K562 (cell line): ENCODE measurements around the gene TRAF7. TPM values are rescaled to one million over a fixed set of nuclear protein-coding genes. Genes with fewer than 3 reads are reported as not detected.

Experiments
- AFF1 ChIP-seq, 2 experiments: fragments of 450-650 bp; IDR thresholded peaks; 2 replicates each; pipeline ENCODE4 v1.6.1; 2018; ENCODE audit warnings: mild to moderate bottlenecking in 2 of 2, low read depth in 1 of 2; ENCODE audit not compliant: partially characterized antibody in 2 of 2
- ATF7 ChIP-seq: fragments of 450-650 bp; IDR thresholded peaks from 2 replicates; pipeline ENCODE4 v1.7.1; 2014; ENCODE audit warnings: mild to moderate bottlenecking, moderate library complexity
- CUX1 ChIP-seq: fragments of 200-800 bp; sonication (Bioruptor generic); IDR thresholded peaks from 2 replicates; pipeline ENCODE4 v1.6.1; 2016; ENCODE audit warnings: missing genetic modification characterization, missing compliant biosample characterization
- ETV1 ChIP-seq: fragments of 450-650 bp; conservative IDR thresholded peaks from 2 replicates; pipeline ENCODE4 v1.6.1; 2016; ENCODE audit warnings: missing genetic modification characterization, control low read depth, low read depth, missing compliant biosample characterization
- FIP1L1 ChIP-seq: fragments of 200-400 bp; formaldehyde crosslinking; IDR thresholded peaks from 2 replicates; pipeline ENCODE4 v1.6.1; 2018; ENCODE audit warnings: mild to moderate bottlenecking, low read depth, low read length; ENCODE audit not compliant: poor library complexity, severe bottlenecking
- GABPB1 ChIP-seq: sonication (generic); formaldehyde crosslinking; IDR thresholded peaks from 2 replicates; pipeline ENCODE4 v1.8.0; 2022; ENCODE audit warnings: mild to moderate bottlenecking, missing genetic modification reagents
- HMGN3 ChIP-seq: IDR thresholded peaks from 2 replicates; pipeline ENCODE4 v1.6.1; 2011; ENCODE audit warnings: borderline replicate concordance, low read depth, mild to moderate bottlenecking, mixed read lengths, low read length; ENCODE audit not compliant: insufficient read length; ENCODE audit errors: extremely low read depth
- MLX ChIP-seq, 2 experiments: fragments of 450-650 bp in 1 of 2; sonication (generic) in 1 of 2; formaldehyde crosslinking; conservative IDR thresholded peaks; 2 replicates each; pipeline versions ENCODE4 v1.4.0 to v1.8.1; 2020 to 2022; ENCODE audit warnings: mild to moderate bottlenecking in 1 of 2, missing genetic modification reagents in 1 of 2
- NFIC ChIP-seq: fragments of 450-650 bp; IDR thresholded peaks from 2 replicates; pipeline ENCODE4 v1.6.1; 2017; ENCODE audit warnings: mild to moderate bottlenecking, inconsistent platforms
- NONO ChIP-seq, 2 experiments: fragments of 200-400 bp in 1 of 2; fragments of 450-650 bp in 1 of 2; formaldehyde crosslinking in 1 of 2; IDR thresholded peaks; 2 replicates each; pipeline ENCODE4 v1.6.1; 2017; ENCODE audit warnings: low read depth in 2 of 2, mild to moderate bottlenecking in 2 of 2, moderate library complexity in 2 of 2, low read length in 1 of 2
- ZNF518B ChIP-seq: fragments of 250-450 bp; sonication (Bioruptor Pico); IDR thresholded peaks from 2 replicates; pipeline ENCODE4 v1.5.0; 2021; ENCODE audit warnings: mild to moderate bottlenecking, moderate library complexity
- polyA plus RNA-seq, 8 experiments: library from polyadenylated mRNA; depleted of rRNA in 4 of 8; stranded (reverse) in 5 of 8; unstranded in 3 of 8; fragments of >200 nt; fragmentation: Nextera tagmentation in 2 of 8; fragmentation: Illumina TruSeq in 1 of 8; extraction: Ambion mirVana in 2 of 8; extraction: Trizol in 1 of 8; gene quantifications; 2 replicates each; pipeline versions ENCODE4 v1.2.1 to v1.2.3, GENCODE V29; 2011 to 2014; ENCODE audit warnings: inconsistent platforms in 1 of 8, missing spikeins in 1 of 8
- total RNA-seq, 7 experiments: library from RNA; depleted of rRNA in 6 of 7; stranded (reverse); fragments of >200 nt in 6 of 7; fragmentation: Illumina TruSeq in 2 of 7; extraction: Trizol in 2 of 7; gene quantifications; 2 replicates each; pipeline versions ENCODE4 v1.2.1 to v1.2.3, GENCODE V29; 2011 to 2021; ENCODE audit warnings: low replicate concordance in 1 of 7

The TRAF7 gene
- total and polyA plus RNA-seq, 9 of the 15 experiments (the other 6 are each of a cell fraction or from before 2014, with no cell fraction given) = 1.1 to 113 (median 41.6) TPM

GRCh38 chr16:2205104-2205966 lies 49.8 kb downstream of the TRAF7 start, which contains the start of gene MLST8 (continued):
- no peak for TF ChIP-seq CUX1
- no peak for TF ChIP-seq AFF1 (IDR thresholded peaks at IDR 0.05; ENCODE audit: low read depth in 1 of 2, partially characterized antibody in 2 of 2)
- peak; percentile 98 for TF ChIP-seq ATF7
- TF ChIP-seq FIP1L1 = peak; percentile 80
- peak; percentile 55 for TF ChIP-seq ETV1 (tag)
- peak; percentile 85 for TF ChIP-seq GABPB1 (CRISPR knock-in tag)
- TF ChIP-seq NFIC = peak; percentile 41; the same call in 1 of the 2 replicates
- TF ChIP-seq HMGN3 = peak; percentile 78
- peak; percentile 89 to 96; a peak in 3 of 4 replicates for TF ChIP-seq MLX (CRISPR knock-in tag; conservative IDR thresholded peaks at IDR 0.05)
- TF ChIP-seq NONO (IDR thresholded peaks at IDR 0.05; ENCODE audit: low read depth in 2 of 2, low read length in 1 of 2) = peak; percentile 65 to 98; a peak in 3 of 4 replicates
- no peak for TF ChIP-seq ZNF518B (CRISPR knock-in tag)
